Pancreas (tissue), 10 donors: ENCODE results near the gene ACTL7A. TPM values are rescaled to one million over a fixed set of nuclear protein-coding genes. Genes with fewer than 3 reads are reported as not detected.

ENCODE experiments used
- ATAC-seq, 4 donors: fragments of 200-7000 bp; cut with Tn5 transposase; one replicate each; pipeline versions ENCODE4 v1.8.0 to v1.9.1; 2020; ENCODE audit warnings: mild to moderate bottlenecking in 4 of 4, moderate library complexity in 4 of 4
- DNase-seq, 6 donors: peaks; one replicate each; pipeline ENCODE4 v3.0.0-alpha.2; 2020
- FAIRE-seq: peaks from 2 replicates; lab custom pipeline; 2012; peaks lifted over from hg19 to GRCh38; lab: Jason Lieb, UNC
- H3K27ac ChIP-seq, 4 donors: fragments of 200-600 bp; sonication (generic); 1 replicate in 3 of 4; 2 replicates in 1 of 4; pipeline versions ENCODE4 v1.5.0 to v1.8.0; 2020
- H3K27me3 ChIP-seq, 4 donors: fragments of 200-600 bp; one replicate each; pipeline ENCODE4 v1.8.0; 2021
- H3K36me3 ChIP-seq, 3 donors: fragments of 200-600 bp; sonication (generic) in 1 of 3; one replicate each; pipeline versions ENCODE4 v1.5.0 to v1.8.0; 2020 to 2021
- H3K4me1 ChIP-seq, 3 donors: fragments of 200-600 bp; one replicate each; pipeline ENCODE4 v1.8.0; 2021
- H3K4me3 ChIP-seq, 4 donors: fragments of 200-600 bp; sonication (generic) in 2 of 4; one replicate each; pipeline versions ENCODE4 v1.5.0 to v1.8.0; 2020 to 2021
- H3K9me3 ChIP-seq, 4 donors: fragments of 200-600 bp; one replicate each; pipeline ENCODE4 v1.8.0; 2021
- CTCF ChIP-seq, 4 donors: fragments of 200-600 bp; sonication (generic) in 3 of 4; IDR thresholded peaks; one replicate each; pipeline versions ENCODE4 v1.5.0 to v1.8.0; 2021; ENCODE audit warnings: antibody characterized with exemption in 4 of 4
- WGBS, 2 donors: extraction: QIAGEN DNeasy Blood & Tissue Kit; methylation state at CpG; one replicate each; pipeline ENCODE4 v1.1.7; 2013; 5-methylcytosine and 5-hydroxymethylcytosine counted together
- intact Hi-C, 3 donors: fragments of 100-400 bp; cut with DNase I; formaldehyde crosslinking; loops; one replicate each; pipeline versions ENCODE4 v1.11.1 to v1.14.2; 2022
- polyA plus RNA-seq, 2 donors: library from polyadenylated mRNA; stranded (reverse); fragments of 200-250 nt; gene quantifications; one replicate each; pipeline ENCODE4 v1.2.3, GENCODE V29; 2013
- total RNA-seq, 6 donors: library from RNA; stranded (reverse); fragmentation: NEBNext Ultra II Directional in 4 of 6; extraction: Animal tissue kit (Norgen Biotek cat#: 25700) in 4 of 6; gene quantifications; one replicate each; pipeline versions ENCODE4 v1.2.1 to v1.2.4, GENCODE V29; 2021 to 2023
- donor health status: healthy with polysubstance abuse.
- donor health status: DM: no; HTN: no; CAD: no; lungs with moderate emphysema.
- donor health status: DM: no; HTN: no; CAD: no.
- donor health status: control.
- donor health status: control.
- donor health status: Bipolar disorder and iron deficiency.
- donor health status: DM: yes; HTN: yes; CAD: no.
- donor health status: DM: no; HTN: no; CAD: no.
- donor health status: DM: no; HTN: no; CAD: no.
- donor health status: DM: yes; HTN: yes; CAD: no.

The ACTL7A gene
- total and polyA plus RNA-seq, 8 donors = not detected

DNA sequence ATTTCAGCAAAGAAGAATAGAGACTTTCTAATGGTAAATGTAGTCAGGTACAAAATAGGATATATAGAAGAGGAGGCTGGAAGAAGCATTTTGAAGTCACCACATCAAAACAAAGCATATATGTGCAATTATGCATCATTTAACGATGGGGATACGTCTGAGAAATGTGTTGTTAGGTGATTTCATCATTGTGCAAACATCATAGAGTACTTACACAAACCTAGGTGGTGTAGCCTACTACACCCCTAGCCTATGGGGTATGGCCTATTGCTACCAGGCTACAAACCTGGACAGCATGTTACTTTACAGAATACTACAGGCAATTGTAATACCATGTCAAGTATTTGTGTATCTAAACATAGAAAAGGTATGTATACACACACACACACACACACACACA lies 43.4 kb downstream of the ACTL7A start:
- H3K27ac ChIP-seq = no peak overlapping the region
- H3K4me3 ChIP-seq = no peak overlapping the region
- 63 to 69% methylated on average over 2 of the region's 2 CpGs for WGBS, 2 donors
- H3K4me1 ChIP-seq = no peaks in the 10 kb centered on the region
- DNase-seq (no peak), ATAC-seq (no peak), FAIRE-seq (no peak)
- no peaks in the 10 kb centered on the region for H3K27me3 ChIP-seq
- peaks cover 0 to 34% (median 28%) of the 10 kb centered on the region in 3 donors for H3K36me3 ChIP-seq
- no peak for TF ChIP-seq CTCF (IDR thresholded peaks at IDR 0.05)
- intact Hi-C loops = no loop called here
- no peaks in the 10 kb centered on the region for H3K9me3 ChIP-seq

GRCh38 chr9:108910402-108910801 lies 48.3 kb downstream of the ACTL7A start:
- FAIRE-seq (no peak), DNase-seq (no peak), ATAC-seq (no peak)
- no peak for TF ChIP-seq CTCF (IDR thresholded peaks at IDR 0.05)
- no peak overlapping the region for H3K4me3 ChIP-seq
- H3K27me3 ChIP-seq = no peaks in the 10 kb centered on the region
- no peaks in the 10 kb centered on the region for H3K9me3 ChIP-seq
- H3K4me1 ChIP-seq = no peaks in the 10 kb centered on the region
- peaks cover 0 to 34% (median 26%) of the 10 kb centered on the region in 3 donors for H3K36me3 ChIP-seq
- intact Hi-C loops = no loop called here
- no peak overlapping the region for H3K27ac ChIP-seq

DNA sequence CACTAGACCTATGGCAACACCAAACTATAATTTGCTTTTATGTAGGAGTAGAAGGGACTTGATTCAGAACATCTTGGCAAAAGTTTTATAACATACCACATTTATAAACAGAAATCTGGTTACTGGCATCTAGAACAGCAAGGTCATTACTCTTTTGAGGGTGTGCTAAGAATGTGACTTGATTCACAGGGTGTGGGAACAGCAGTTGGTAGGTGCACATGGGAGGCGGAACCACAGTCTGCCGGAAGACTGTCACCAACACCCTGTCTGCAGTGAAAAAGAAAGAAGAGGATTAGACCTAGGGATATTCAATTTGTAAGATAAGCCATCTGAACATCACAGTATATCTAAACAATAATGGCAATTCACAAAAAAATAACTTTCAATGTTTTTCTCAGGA lies 48.8 kb downstream of the ACTL7A start:
- no peak overlapping the region for H3K4me3 ChIP-seq
- ATAC-seq (no peak), FAIRE-seq (no peak), DNase-seq (no peak)
- WGBS, 2 donors = 84 to 94% methylated on average over 2 of the region's 2 CpGs
- H3K4me1 ChIP-seq = no peaks in the 10 kb centered on the region
- TF ChIP-seq CTCF (IDR thresholded peaks at IDR 0.05) = no peak
- no peaks in the 10 kb centered on the region for H3K9me3 ChIP-seq
- no peaks in the 10 kb centered on the region for H3K27me3 ChIP-seq
- no peak overlapping the region for H3K27ac ChIP-seq
- peaks cover 0 to 34% (median 30%) of the 10 kb centered on the region in 3 donors for H3K36me3 ChIP-seq
- intact Hi-C loops = no loop called here

DNA sequence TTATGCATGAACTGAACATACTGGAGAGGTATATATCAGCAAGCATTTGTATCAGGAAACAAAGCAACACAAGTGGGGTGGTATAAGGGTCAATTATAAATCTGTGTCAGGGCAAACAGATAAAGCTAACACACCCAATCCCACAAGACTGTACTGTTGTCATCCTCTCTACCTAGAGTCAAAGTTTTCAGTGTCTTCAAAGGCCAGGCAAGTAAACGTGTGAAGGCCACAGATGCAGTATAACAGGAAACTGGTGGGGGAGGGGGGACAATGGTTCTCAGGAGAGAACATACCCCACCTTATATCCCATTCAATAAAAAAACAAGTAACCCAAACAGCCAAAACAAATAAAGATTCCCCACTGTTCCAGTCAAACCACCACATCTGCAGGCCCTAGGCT lies 49.8 kb downstream of the ACTL7A start:
- FAIRE-seq (no peak), ATAC-seq (no peak), DNase-seq (no peak)
- Histone ChIP-seq H3K9me3 (no peaks in the 10 kb centered on the region), H3K27me3 (no peaks in the 10 kb centered on the region), H3K4me1 (no peaks in the 10 kb centered on the region), H3K4me3 (no peak overlapping the region), H3K27ac (no peak overlapping the region), H3K36me3 (peaks cover 0 to 32% (median 28%) of the 10 kb centered on the region in 3 donors)
- WGBS, 2 donors = 42 to 45% methylated on average over 1 of the region's 1 CpG
- intact Hi-C loops = no loop called here
- no peak for TF ChIP-seq CTCF (IDR thresholded peaks at IDR 0.05)

Other genes starting within 250 kb of the ACTL7A start
- not detected for gene ACTL7B, start 6.3 kb upstream of the ACTL7A start, total RNA-seq
- not detected for gene ACTL7B, start 6.3 kb upstream of the ACTL7A start, polyA plus RNA-seq
- gene ELP1, start 71.9 kb downstream of the ACTL7A start, total RNA-seq = 10 to 100 TPM in 2 of 6 donors, 1 to 10 TPM in 4; 6.9 to 13.3 (median 8.8) TPM
- gene ELP1, start 71.9 kb downstream of the ACTL7A start, polyA plus RNA-seq = 10 to 100 TPM; 10.7 to 19.2 TPM
- gene ABITRAM, start 72.1 kb downstream of the ACTL7A start, total RNA-seq = 1 to 10 TPM; 5.7 to 7.6 (median 7.3) TPM
- 1 to 10 TPM; 7.1 to 8.1 TPM for gene ABITRAM, start 72.1 kb downstream of the ACTL7A start, polyA plus RNA-seq
- gene CTNNAL1, start 151.2 kb downstream of the ACTL7A start, total RNA-seq = 10 to 100 TPM in 4 of 6 donors, 1 to 10 TPM in 2; 8.8 to 19.1 (median 15.3) TPM
- gene CTNNAL1, start 151.2 kb downstream of the ACTL7A start, polyA plus RNA-seq = 10 to 100 TPM; 15.9 to 29.7 TPM